HG03095 (cell line): ENCODE results near the gene F2RL3.
"Not testable (repeated sequence)": the region's sequence is repeated elsewhere in the genome, so short reads cannot be mapped to it uniquely, and the experiment has no call there.

Source experiments
- ATAC-seq: cut with Tn5 transposase; IDR thresholded peaks from one replicate; pipeline ENCODE4 v1.9.1; 2021; ENCODE audit warnings: moderate library complexity; ENCODE audit not compliant: unreplicated experiment

Gene F2RL3

DNA sequence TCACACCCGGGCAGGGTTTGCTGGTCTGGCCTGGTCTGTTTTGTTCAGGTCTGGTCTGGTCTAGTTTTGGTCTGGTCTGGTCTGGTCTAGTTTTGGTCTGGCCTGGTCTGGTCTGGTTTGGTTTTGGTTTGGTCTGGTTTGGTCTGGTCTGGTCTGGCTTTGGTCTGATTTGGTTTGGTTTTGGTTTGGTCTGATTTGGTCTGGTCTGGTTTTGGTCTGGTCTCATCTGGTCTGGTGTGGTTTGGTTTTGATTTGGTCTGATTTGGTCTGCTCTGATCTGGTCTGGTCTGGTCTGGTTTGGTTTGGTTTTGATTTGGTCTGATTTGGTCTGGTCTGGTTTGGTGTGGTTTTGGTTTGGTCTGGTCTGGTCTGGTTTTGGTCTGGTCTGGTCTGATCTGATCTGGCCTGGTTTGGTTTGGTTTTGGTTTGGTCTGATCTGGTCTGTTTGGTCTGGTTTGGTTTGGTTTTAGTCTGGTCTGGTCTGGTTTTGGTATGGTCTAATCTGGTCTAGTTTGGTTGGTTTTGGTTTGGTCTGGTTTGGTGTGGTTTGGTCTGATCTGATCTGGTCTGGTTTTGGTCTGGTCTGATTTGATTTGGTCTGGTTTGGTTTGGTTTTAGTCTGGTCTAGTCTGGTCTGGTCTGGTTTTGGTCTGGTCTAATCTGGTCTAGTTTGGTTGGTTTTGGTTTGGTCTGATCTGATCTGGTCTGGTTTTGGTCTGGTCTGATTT is 14.4 kb upstream of the F2RL3 start:
- ATAC-seq = no peak

DNA sequence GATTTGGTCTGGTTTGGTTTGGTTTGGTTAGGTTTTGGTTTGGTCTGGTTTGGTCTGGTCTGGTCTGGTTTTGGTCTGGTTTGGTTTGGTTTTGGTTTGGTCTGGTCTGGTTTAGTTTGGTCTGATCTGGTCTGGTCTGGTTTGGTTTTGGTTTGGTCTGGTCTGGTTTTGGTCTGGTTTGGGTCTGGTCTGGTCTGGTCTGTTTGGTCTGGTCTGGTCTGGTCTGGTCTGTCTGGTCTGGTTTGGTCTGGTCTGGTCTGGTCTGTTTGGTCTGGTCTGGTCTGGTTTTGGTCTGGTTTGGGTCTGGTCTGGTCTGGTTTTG is 13.9 kb upstream of the F2RL3 start:
- ATAC-seq = not testable (repeated sequence)

DNA sequence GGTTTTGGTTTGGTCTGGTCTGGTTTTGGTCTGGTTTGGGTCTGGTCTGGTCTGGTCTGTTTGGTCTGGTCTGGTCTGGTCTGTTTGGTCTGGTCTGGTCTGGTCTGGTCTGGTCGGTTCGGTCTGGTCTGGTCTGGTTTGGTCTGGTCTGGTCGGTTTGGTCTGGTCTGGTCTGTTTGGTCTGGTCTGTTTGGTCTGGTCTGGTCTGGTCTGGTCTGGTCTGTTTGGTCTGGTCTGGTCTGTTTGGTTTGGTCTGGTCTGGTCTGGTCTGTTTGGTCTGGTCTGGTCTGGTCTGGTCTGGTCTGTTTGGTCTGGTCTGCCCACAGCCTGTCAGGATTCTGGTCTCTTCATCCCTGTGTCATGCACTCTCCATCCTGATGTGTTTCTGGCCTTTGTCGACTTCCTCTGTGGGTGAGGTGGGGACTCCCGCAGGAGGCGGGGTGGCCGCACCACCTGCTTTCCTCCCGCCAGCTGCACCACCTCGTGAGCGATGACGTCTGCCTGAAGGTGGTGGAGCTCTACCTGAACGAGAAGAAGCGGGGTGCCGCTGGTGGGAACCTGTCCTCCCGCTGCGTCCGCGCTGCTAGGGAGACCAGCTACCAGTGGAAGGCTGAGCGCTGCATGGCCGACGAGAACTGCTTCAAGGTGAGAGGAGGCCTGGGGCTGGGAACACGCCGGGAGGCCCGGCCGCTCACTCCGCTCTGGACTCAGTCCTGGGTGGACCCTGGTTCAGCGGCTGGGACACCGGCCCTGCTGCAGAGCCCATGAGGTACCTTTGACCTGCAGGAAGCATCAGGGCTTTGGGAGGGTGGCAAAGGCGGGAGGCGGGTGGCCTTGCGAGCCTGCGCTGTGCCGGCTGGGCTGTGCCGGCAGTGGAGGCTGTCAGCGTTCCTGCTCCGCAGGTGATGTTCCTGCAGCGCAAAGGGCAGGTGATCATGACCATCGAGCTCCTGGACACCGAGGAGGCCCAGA is 12.9 kb upstream of the F2RL3 start:
- ATAC-seq = no peak

DNA sequence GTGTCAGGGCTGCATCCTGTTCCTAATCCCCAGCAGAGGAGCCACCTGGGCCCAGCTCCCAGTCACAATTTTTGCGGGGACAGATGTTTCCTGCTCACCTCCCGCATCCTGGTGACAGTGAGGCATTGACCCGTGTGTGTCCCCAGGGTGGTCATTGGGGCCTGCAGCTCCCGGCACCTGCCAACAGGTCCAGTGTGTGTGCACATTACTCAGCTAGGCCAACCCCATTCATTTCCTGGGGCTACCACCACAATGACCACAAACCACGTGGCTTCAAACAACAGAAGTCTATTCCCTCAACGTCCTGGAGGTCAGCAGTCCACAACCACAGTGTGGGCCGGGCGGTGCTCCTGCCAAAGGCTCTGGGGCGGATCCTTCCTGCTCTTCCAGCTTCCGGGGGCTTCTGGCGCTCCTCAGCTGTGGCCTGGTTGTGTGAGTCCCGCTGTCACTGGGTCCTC is 11.9 kb upstream of the F2RL3 start:
- no peak for ATAC-seq

DNA sequence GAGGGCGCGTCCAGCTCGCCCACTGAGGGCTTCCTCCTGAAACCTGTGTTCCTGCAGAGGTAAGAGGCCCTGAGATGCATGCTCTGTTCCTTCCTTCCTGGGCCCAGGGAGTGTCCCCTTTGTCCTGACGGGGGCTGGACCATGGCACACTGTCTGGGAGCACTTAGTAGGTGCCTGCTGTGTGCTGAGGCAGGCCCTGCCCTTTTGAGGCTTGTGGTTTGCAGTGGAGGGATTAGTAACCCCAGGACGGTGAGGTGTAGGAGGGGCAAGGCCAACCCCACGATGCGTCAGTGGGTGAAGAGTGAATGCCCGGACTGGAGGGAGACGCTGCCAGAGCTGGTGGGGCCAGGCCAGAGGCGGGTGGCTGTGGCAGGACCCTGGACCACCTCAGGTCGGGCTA is 11.2 kb upstream of the F2RL3 start:
- ATAC-seq = no peak

DNA sequence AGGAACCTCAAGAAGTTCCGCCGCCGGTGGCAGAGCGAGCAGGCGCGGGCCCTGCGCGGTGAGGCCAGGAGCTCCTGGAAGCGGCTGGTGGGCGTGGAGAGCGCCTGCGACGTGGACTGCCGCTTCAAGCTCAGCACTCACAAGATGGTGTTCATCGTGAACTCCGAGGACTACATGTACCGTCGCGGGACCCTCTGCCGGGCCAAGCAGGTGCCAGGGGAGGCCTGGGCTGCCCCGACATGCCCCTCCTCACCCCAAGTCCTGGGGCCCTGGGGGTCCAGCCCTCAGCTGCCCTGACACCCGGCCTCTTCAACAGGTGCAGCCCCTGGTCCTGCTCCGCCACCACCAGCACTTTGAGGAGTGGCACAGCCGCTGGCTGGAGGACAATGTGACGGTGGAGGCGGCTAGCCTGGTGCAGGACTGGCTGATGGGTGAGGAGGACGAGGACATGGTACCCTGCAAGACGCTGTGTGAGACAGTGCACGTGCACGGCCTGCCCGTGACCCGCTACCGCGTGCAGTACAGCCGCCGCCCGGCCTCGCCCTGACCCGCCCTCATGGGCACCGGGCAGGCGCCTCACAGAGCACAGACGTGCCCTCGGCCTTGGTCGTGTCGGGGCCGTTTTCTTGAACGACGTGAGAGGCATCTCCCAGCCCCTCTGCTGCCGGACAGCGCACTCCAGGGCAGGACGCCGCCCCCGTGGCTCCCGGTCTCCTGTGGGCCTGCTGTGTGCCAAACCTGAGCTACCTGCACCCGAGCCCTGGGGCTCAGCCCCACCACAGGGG is 10.4 kb upstream of the F2RL3 start:
- ATAC-seq = no peak

DNA sequence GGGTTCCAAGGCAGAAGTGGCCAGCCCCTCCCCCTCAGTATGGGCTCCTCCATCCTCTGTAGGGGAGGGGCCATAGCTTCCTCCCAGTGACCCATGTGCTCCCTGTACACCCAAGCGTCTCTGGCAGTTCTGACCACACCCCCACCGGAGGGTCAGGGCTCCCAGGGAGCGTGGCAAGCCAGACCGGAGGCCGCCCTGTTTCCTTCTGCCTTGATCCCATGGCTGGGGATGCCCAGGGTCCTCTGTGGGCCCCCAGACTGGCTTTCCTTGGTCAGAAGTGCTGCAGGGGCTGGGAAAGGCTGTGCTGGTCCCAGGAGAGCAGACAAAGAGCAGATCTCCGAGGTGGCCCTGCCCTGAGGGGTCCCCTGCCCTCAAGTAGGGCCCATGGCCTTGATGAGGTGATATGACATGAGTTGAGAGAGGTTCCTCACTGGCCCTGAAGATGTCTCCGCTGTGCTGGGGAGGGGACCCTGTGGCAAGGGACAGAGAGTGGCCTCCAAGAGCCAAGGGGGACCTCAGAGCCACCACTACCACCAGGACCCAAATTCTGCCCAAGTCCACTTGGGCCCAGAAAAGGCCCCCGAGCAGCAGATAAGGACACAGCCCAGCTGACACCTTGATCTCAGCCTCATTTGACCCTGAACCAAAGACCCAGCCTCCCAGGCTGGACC is 7.8 kb upstream of the F2RL3 start:
- ATAC-seq = no peak

DNA sequence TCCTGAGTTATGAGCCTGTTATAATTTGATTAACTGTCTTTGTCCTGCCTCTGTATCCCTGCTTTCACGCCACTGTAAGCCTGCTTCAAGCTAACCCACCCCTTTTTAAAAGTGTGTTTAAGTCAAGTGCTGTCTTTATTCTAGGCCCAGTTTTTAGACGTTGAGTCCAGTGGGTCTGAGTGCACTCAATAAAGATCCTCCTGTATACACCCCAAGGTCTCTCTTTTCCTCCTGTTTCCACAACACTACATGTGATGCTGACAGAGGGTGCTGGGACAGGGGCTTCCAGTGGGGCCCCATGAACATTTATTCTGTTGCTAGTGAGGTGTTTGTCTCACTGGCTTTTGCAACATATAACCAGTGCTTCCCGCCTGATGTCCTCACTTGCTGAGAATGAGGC is 6.7 kb upstream of the F2RL3 start:
- no peak for ATAC-seq

DNA sequence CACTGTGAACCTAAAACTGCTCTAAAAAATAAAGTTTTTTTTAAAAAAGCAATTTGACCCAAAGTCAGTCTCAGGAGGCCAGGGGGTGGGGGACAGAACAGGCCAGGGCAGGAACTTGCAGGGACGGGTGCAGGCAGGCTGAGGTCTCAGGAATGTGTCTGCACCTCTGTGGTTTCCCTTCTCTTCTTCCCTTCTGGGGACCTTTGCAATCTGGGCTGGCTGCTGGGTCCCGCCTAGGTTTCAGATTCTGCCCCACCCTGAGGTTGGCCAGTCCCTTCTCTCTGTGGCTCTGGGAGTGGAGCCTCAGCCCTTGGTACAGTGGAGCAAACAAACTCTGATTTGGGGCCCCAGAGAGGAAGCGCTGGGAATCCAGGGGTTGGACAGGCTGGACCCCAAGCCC is 5.3 kb upstream of the F2RL3 start:
- no peak for ATAC-seq

DNA sequence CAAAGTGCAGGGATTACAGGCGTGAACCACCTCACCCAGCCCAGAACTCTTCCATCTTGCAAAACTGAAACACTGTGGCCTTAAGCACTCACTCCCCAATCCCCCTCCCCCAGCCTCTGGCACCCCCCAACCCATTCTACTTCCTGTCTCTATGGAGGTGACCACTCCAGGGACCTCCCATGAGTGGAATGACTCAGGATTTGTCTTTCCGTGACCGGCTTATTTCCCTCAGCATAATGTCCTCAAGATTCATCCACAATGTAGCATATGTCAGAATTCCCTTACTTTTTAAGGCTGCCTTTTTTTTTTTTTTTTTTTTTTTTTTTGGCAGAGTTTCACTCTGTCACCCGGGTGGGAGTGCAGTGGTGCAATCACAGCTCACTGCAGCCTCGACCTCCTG is 3.6 kb upstream of the F2RL3 start:
- no peak for ATAC-seq

DNA sequence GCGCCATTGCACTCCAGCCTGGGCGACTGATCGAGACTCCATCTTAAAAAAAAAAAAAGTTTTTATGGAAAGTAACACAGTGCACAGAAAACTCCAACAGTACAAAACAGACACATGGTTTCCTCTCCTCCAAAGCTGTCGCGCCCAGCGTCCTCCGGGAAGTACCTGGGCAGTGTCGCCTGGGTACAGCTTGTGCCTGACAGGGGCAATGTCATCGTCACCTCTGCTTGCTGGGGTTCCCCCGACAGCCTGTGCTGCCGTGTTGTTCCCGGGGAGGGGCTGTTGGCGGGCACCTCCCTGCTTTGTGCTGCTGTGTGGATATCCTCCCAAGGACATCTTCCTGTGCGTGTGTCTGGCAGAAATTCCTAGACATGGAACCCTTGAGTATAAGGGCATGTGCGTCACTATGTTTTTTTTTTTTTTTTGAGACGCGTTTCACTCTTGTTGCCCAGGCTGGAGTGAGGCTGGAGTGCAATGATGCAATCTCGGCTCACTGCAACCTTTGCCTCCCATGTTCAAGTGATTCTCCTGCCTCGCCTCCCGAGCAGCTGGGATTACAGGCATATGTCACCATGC is 2.4 kb upstream of the F2RL3 start:
- no peak for ATAC-seq

DNA sequence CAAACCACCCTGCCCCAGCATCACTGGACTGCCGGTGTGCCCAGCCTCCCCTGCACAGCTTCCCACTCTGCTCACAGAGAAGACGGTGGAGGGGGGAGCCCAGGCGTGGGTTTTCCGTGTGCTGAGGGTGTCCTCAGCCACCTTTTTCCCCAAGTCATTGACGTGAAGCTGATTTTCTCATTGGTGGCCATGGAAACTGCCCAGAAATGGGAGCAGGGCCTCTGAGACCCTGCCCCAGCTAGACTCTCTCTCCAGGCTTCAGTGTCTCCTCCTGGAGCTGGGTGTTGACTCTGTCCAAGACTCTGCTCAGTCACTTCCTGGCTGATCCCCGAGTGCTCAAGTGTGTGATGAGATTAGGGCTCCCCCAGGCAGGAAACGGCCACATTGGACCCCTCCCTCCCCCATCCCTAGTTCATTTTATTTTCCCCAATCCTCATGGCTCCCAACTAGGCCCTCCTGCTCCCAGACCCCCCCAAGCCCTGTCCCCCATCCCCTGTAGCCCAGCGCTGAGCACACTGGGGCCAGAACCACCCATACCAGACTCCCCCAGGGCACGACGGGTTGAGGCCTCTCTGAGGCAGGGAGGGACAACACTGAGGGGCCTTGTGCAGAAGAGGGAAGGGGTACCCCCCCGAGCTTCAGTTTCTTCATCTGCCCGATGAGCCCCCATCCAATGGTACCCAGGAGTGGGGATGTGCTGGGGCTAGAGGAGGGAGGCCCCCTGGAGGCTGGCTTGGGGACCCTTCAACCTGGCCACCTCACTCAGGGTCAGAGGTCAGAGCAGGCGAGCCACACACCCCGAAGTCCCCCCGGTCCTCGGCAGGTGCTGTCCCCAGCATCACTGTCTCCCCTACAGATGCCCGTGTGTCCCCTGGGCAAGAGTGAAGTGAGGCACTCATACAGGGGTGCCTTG is 1.2 kb upstream of the F2RL3 start:
- no peak for ATAC-seq

DNA sequence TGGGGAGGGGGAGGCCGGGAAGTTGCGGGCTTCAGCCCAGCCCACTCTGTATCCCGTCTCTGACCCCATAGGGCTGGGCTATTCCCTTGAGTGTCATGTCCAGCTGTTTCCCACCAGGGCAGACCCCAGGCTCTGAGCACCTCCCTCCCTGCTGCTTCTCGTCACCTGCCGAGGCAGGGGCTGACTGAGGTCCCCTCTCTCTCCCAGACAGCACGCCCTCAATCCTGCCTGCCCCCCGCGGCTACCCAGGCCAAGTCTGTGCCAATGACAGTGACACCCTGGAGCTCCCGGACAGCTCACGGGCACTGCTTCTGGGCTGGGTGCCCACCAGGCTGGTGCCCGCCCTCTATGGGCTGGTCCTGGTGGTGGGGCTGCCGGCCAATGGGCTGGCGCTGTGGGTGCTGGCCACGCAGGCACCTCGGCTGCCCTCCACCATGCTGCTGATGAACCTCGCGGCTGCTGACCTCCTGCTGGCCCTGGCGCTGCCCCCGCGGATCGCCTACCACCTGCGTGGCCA is 625 bp downstream of the F2RL3 start:
- no peak for ATAC-seq

DNA sequence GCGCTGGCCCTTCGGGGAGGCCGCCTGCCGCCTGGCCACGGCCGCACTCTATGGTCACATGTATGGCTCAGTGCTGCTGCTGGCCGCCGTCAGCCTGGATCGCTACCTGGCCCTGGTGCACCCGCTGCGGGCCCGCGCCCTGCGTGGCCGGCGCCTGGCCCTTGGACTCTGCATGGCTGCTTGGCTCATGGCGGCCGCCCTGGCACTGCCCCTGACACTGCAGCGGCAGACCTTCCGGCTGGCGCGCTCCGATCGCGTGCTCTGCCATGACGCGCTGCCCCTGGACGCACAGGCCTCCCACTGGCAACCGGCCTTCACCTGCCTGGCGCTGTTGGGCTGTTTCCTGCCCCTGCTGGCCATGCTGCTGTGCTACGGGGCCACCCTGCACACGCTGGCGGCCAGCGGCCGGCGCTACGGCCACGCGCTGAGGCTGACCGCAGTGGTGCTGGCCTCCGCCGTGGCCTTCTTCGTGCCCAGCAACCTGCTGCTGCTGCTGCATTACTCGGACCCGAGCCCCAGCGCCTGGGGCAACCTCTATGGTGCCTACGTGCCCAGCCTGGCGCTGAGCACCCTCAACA is 1.2 kb downstream of the F2RL3 start:
- no peak for ATAC-seq

DNA sequence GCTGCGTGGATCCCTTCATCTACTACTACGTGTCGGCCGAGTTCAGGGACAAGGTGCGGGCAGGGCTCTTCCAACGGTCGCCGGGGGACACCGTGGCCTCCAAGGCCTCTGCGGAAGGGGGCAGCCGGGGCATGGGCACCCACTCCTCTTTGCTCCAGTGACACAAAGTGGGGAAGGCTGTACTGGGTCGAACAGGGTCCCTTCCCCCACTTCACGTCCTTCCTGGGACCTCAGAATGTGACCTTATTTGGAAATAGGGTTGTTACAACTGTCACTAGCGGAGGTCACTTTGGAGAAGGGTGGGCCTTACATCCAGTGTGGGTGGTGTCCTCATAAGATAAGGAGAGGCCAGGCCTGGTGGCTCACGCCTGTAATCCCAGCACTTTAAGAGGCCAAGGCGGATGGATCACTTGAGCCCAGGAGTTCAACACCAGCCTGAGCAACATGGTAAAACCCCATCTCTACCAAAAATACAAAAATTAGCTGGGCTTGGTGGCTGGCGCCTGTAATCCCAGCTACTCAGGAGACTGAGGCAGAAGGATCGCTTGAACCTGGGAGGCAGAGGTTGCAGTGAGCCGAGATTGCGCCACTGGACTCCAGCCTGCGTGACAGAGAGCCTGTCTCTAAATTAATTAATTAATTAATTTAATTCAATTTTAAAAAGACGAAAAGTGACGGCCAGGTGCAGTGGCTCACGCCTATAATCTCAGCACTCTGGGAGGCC is 1.8 kb downstream of the F2RL3 start:
- ATAC-seq = no peak

DNA sequence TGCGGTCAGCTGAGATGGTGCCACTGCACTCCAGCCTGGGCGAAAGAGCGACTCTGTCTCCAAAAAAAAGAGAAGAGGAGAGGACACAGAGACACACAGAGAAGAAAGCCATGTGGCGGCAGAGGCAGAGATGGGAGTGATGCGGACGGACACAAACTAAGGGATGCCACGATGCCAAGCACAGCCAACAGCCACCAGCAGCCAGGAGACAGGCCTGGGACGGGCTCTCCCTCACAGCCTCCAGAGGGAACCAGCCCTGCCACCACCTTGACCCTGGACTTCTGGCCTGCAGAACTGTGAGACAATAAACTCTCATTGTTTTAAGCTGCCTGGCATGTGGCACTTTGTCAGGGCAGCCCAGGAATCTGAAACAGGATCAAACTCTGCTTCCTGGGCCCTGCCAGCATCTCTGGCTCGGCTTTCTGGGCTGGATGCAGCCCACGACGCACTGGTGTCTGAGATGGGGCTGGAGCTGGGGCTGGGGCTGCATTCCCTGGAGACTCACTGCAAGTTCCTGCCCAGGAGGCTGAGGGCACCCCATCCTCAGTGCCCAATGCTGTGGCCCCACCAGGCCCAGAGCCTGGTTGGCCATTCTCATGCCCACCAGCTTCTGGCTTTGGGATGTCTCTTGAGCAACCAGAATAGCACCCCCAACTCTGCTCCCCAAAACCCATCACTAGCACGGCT is 3.0 kb downstream of the F2RL3 start:
- no peak for ATAC-seq

DNA sequence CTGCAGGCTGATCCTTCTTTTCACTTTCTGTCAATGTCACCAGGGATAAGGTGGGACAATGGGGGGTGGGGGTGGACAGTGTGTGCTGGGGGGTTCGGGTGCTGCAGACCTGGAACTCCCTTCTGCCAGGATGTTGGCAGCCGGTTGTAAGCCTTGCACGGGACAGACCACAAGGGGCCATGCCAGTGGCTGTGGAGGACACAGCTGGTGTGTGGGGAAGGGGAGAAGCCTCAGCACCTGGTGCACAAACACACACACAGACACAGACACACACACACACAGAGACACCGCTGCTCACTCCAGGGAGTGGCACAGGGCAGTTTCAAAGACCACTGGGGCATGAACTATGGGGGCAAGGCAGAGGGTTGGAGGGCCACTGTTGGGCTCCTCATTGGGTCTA is 3.6 kb downstream of the F2RL3 start:
- ATAC-seq = no peak
